H54 (cell line): ENCODE measurements around the gene RABGGTA.
"Not testable (repeated sequence)": the region's sequence is repeated elsewhere in the genome, so short reads cannot be mapped to it uniquely, and the experiment has no call there.

Experiments
- DNase-seq: peaks from one replicate; pipeline ENCODE4 v3.0.0; 2011; ENCODE audit warnings: low spot score, mixed read lengths; ENCODE audit not compliant: insufficient read length
- FAIRE-seq: peaks from 3 replicates; lab custom pipeline; 2011; peaks lifted over from hg19 to GRCh38; lab: Jason Lieb, UNC
- POLR2A ChIP-seq: IDR thresholded peaks from 2 replicates; pipeline ENCODE4 v1.6.1; 2011; ENCODE audit warnings: low read depth, mild to moderate bottlenecking, low read length

RABGGTA gene

GRCh38 chr14:24231263-24232120 is 39.9 kb downstream of the RABGGTA start:
- DNase-seq (no peak), FAIRE-seq (no peak)
- TF ChIP-seq POLR2A: no peak

DNA sequence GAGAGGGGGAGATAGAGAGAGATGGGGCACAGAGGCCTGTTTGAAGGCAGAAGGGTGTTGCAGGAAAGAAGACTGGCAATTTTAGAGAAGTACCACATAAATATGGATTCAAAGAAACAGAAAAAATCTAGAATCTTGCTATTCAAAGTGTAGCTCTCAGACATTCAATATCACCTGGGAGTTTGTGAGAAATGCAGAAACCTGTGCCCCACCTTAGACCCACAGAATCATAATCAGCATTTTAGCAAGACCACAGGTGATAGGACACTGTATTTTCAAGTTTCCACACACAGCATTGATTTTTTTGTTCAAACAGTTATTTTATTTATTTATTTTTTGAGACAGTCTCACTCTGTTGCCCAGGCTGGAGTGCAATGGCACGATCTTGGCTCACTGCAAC is 42.5 kb downstream of the RABGGTA start:
- DNase-seq (no peak), FAIRE-seq (no peak)
- TF ChIP-seq POLR2A: no peak

GRCh38 chr14:24226473-24226872 is 44.9 kb downstream of the RABGGTA start:
- no peak for FAIRE-seq

GRCh38 chr14:24224618-24225071 is 46.8 kb downstream of the RABGGTA start:
- DNase-seq (no peak), FAIRE-seq (no peak)
- no peak for TF ChIP-seq POLR2A

More at GRCh38 chr14:24226473-24226872, 44.9 kb downstream of the RABGGTA start:
- DNase-seq: no peak
- TF ChIP-seq POLR2A: no peak

DNA sequence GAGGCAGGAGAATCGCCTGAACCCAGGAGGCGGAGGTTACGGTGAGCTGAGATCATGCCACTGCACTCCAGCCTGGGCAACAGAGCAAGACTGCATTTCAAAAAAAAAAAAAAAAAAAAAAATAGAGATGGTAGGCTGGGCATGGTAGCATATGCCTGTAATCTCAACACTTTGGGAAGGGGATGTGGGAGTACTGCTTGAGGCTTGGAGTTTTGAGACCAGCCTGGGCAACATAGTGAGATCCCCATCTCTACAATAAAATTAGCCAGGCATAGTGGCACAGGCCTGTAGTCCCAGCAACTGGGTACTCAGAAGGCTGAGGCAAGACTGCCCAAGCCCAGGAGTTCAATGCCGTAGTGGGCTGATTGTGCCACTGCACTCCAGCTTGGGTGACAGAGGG is 48.4 kb downstream of the RABGGTA start:
- DNase-seq, FAIRE-seq: not testable (repeated sequence)

GRCh38 chr14:24219521-24219920 is 51.9 kb downstream of the RABGGTA start:
- TF ChIP-seq POLR2A: no peak
- FAIRE-seq (no peak), DNase-seq (no peak)

GRCh38 chr14:24219080-24219479 is 52.3 kb downstream of the RABGGTA start:
- TF ChIP-seq POLR2A: no peak
- FAIRE-seq: no peak

GRCh38 chr14:24216876-24217275 is 54.5 kb downstream of the RABGGTA start:
- not testable (repeated sequence) for DNase-seq, FAIRE-seq

More at GRCh38 chr14:24219080-24219479, 52.3 kb downstream of the RABGGTA start:
- DNase-seq: no peak

DNA sequence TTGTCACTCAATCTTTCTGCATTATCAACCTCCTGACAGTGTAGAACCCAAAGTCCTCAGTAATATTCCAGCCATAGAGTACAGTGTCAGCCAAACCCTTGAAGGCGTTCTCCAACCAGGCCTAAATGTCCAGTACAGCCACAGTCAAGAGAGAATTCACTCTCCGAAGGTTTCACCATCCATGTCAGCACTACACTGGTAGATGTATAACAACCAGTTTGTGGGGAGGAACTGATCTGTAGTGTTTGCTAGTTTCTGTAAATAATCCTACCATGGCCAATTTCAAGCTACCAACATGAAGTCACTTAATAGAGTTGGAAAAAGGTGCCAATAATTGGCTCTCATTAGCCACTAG is 55.1 kb downstream of the RABGGTA start:
- FAIRE-seq (no peak), DNase-seq (no peak)
- TF ChIP-seq POLR2A: no peak
